ENCODE results near the gene AP3S2. TPM values are rescaled to one million over a fixed set of nuclear protein-coding genes. Genes with fewer than 3 reads are reported as not detected.
"Not testable (repeated sequence)": the region's sequence is repeated elsewhere in the genome, so short reads cannot be mapped to it uniquely, and the experiment has no call there.

The AP3S2 gene
- total RNA-seq, 1 donor from 2014 or later: 60.5 TPM

- H3K27ac Mint-ChIP-seq (ENCODE audit: unreplicated experiment): no peak overlapping the region
- peaks cover 9% of the 10 kb centered on the region for H3K36me3 Mint-ChIP-seq (ENCODE audit: unreplicated experiment)
- H3K9me3 Mint-ChIP-seq (ENCODE audit: unreplicated experiment): peaks cover 5% of the 10 kb centered on the region
- H3K4me1 Mint-ChIP-seq (ENCODE audit: low read depth, unreplicated experiment): no peaks in the 10 kb centered on the region
- no peak overlapping the region for H3K4me3 Mint-ChIP-seq (ENCODE audit: unreplicated experiment)
- H3K27me3 Mint-ChIP-seq (ENCODE audit: unreplicated experiment): peaks cover 6% of the 10 kb centered on the region
- TF ChIP-seq CTCF (IDR thresholded peaks at IDR 0.05; ENCODE audit: partially characterized antibody, unreplicated experiment): no peak
- DNase-seq: no peak
Observed at GRCh38 chr15:89783111-89783860, 110.5 kb downstream of the AP3S2 start.

- not testable (repeated sequence) for H3K27ac Mint-ChIP-seq (ENCODE audit: unreplicated experiment); H3K4me1 Mint-ChIP-seq (ENCODE audit: low read depth, unreplicated experiment); DNase-seq; H3K36me3 Mint-ChIP-seq (ENCODE audit: unreplicated experiment); H3K27me3 Mint-ChIP-seq (ENCODE audit: unreplicated experiment); H3K4me3 Mint-ChIP-seq (ENCODE audit: unreplicated experiment); H3K9me3 Mint-ChIP-seq (ENCODE audit: unreplicated experiment)
Observed at GRCh38 chr15:89782619-89782950, 111.2 kb downstream of the AP3S2 start.

- Mint-ChIP-seq H3K4me1 (ENCODE audit: low read depth, unreplicated experiment) (no peaks in the 10 kb centered on the region), H3K27me3 (ENCODE audit: unreplicated experiment) (peaks cover 6% of the 10 kb centered on the region), H3K27ac (ENCODE audit: unreplicated experiment) (no peak overlapping the region), H3K4me3 (ENCODE audit: unreplicated experiment) (no peak overlapping the region), H3K36me3 (ENCODE audit: unreplicated experiment) (no peaks in the 10 kb centered on the region), H3K9me3 (ENCODE audit: unreplicated experiment) (peaks cover 5% of the 10 kb centered on the region)
- no peak for TF ChIP-seq CTCF (IDR thresholded peaks at IDR 0.05; ENCODE audit: partially characterized antibody, unreplicated experiment)
- no peak for DNase-seq
Observed at GRCh38 chr15:89781891-89782618, 111.7 kb downstream of the AP3S2 start.

GRCh38 chr15:89781055-89781454, 112.7 kb downstream of the AP3S2 start:
- Mint-ChIP-seq H3K27me3 (ENCODE audit: unreplicated experiment) (peaks cover 6% of the 10 kb centered on the region), H3K9me3 (ENCODE audit: unreplicated experiment) (peaks cover 4% of the 10 kb centered on the region), H3K4me1 (ENCODE audit: low read depth, unreplicated experiment) (no peaks in the 10 kb centered on the region), H3K4me3 (ENCODE audit: unreplicated experiment) (no peak overlapping the region), H3K27ac (ENCODE audit: unreplicated experiment) (no peak overlapping the region), H3K36me3 (ENCODE audit: unreplicated experiment) (no peaks in the 10 kb centered on the region)
- DNase-seq: no peak
- TF ChIP-seq CTCF (IDR thresholded peaks at IDR 0.05; ENCODE audit: partially characterized antibody, unreplicated experiment): no peak

GRCh38 chr15:89780601-89781000, 113.2 kb downstream of the AP3S2 start:
- H3K9me3 Mint-ChIP-seq (ENCODE audit: unreplicated experiment): peaks cover 4% of the 10 kb centered on the region
- no peaks in the 10 kb centered on the region for H3K4me1 Mint-ChIP-seq (ENCODE audit: low read depth, unreplicated experiment)
- H3K27ac Mint-ChIP-seq (ENCODE audit: unreplicated experiment): no peak overlapping the region
- no peak for DNase-seq
- no peak for TF ChIP-seq CTCF (IDR thresholded peaks at IDR 0.05; ENCODE audit: partially characterized antibody, unreplicated experiment)
- no peak overlapping the region for H3K4me3 Mint-ChIP-seq (ENCODE audit: unreplicated experiment)
- no peaks in the 10 kb centered on the region for H3K36me3 Mint-ChIP-seq (ENCODE audit: unreplicated experiment)
- H3K27me3 Mint-ChIP-seq (ENCODE audit: unreplicated experiment): peaks cover 6% of the 10 kb centered on the region

Small RNA genes within 50 kb of the gene (microRNA-seq; reads per million reads assigned to microRNA genes)
- gene MIR5009 (ENCODE audit: unreplicated experiment) (not detected), gene MIR5094 (ENCODE audit: unreplicated experiment) (0.83 reads per million)

Other genes with a start within 250 kb of the AP3S2 start
- 9.3 TPM for gene KIF7, start 238.5 kb downstream of the AP3S2 start, total RNA-seq (ENCODE audit: unreplicated experiment)
- gene PLIN1, start 214.6 kb downstream of the AP3S2 start, total RNA-seq (ENCODE audit: unreplicated experiment): not detected
- gene PEX11A, start 203.2 kb downstream of the AP3S2 start, total RNA-seq (ENCODE audit: unreplicated experiment): 1.1 TPM
- not detected for gene WDR93, start 203.2 kb downstream of the AP3S2 start, total RNA-seq (ENCODE audit: unreplicated experiment)
- gene MESP1, start 142.7 kb downstream of the AP3S2 start, total RNA-seq (ENCODE audit: unreplicated experiment): 1.1 TPM
- gene MESP2, start 117.7 kb downstream of the AP3S2 start, total RNA-seq (ENCODE audit: unreplicated experiment): not detected
- 1.9 TPM for gene ANPEP, start 79.1 kb downstream of the AP3S2 start, total RNA-seq (ENCODE audit: unreplicated experiment)
- 9.0 TPM for gene ARPIN, start 19.0 kb upstream of the AP3S2 start, total RNA-seq (ENCODE audit: unreplicated experiment)
- gene ZNF710, start 107.3 kb upstream of the AP3S2 start, total RNA-seq (ENCODE audit: unreplicated experiment): 25.2 TPM
- 149 TPM for gene IDH2, start 208.5 kb upstream of the AP3S2 start, total RNA-seq (ENCODE audit: unreplicated experiment)

All from glutamatergic neuron (in vitro differentiated cells).